Natural killer cell (primary cell): ENCODE data around the gene RXRA. TPM values are rescaled to one million over a fixed set of nuclear protein-coding genes. Genes with fewer than 3 reads are reported as not detected.
A peak's percentile ranks its signal among the peaks of the same experiment; 100 is the strongest.

ENCODE experiments used
- ATAC-seq, 3 donors: fragments of 150-1000 bp in 2 of 3; fragments of 200-7000 bp in 1 of 3; cut with Tn5 transposase; 1 replicate in 1 of 3; 2 replicates in 2 of 3; pipeline ENCODE4 v1.10.0; 2021; ENCODE audit warnings: mild to moderate bottlenecking in 2 of 3, moderate library complexity in 2 of 3
- DNase-seq, 2 donors: peaks; one replicate each; pipeline versions ENCODE4 v3.0.0 to v3.0.0-alpha.2; 2013 to 2021; ENCODE audit warnings: mixed read lengths in 1 of 2
- H3K27ac ChIP-seq: one replicate; pipeline ENCODE4 v1.5.1; 2013; ENCODE audit warnings: mild to moderate bottlenecking, low read length
- H3K27me3 ChIP-seq: one replicate; pipeline ENCODE4 v1.6.1; 2013; ENCODE audit warnings: low read length; ENCODE audit not compliant: control insufficient read depth, insufficient read depth
- H3K36me3 ChIP-seq: one replicate; pipeline ENCODE4 v1.6.1; 2013; ENCODE audit warnings: low read length; ENCODE audit not compliant: control insufficient read depth, insufficient read depth
- H3K4me1 ChIP-seq: one replicate; pipeline ENCODE4 v1.6.1; 2013; ENCODE audit warnings: low read length; ENCODE audit not compliant: control insufficient read depth, insufficient read depth
- H3K4me3 ChIP-seq: one replicate; pipeline ENCODE4 v1.5.1; 2013; ENCODE audit warnings: low read length
- H3K9me3 ChIP-seq: one replicate; pipeline ENCODE4 v1.6.1; 2013; ENCODE audit warnings: low read length; ENCODE audit not compliant: control insufficient read depth, insufficient read depth
- H3K27ac Mint-ChIP-seq, 2 donors: one replicate each; pipeline ENCODE4 v1.8.0; 2022; ENCODE audit warnings: mild to moderate bottlenecking in 2 of 2, mixed read lengths in 2 of 2, moderate library complexity in 1 of 2
- H3K27me3 Mint-ChIP-seq, 2 donors: one replicate each; pipeline ENCODE4 v1.8.0; 2022; ENCODE audit warnings: low read depth in 2 of 2, mixed read lengths in 2 of 2
- H3K36me3 Mint-ChIP-seq: one replicate; pipeline ENCODE4 v1.8.0; 2022; ENCODE audit warnings: mixed read lengths
- H3K4me1 Mint-ChIP-seq, 2 donors: one replicate each; pipeline ENCODE4 v1.8.0; 2022; ENCODE audit warnings: mixed read lengths in 2 of 2
- H3K4me3 Mint-ChIP-seq: one replicate; pipeline ENCODE4 v1.8.0; 2022; ENCODE audit warnings: mild to moderate bottlenecking, moderate library complexity, mixed read lengths
- H3K9me3 Mint-ChIP-seq, 2 donors: one replicate each; pipeline ENCODE4 v1.8.0; 2022; ENCODE audit warnings: mixed read lengths in 2 of 2
- CTCF ChIP-seq: fragments of 200-600 bp; IDR thresholded peaks from one replicate; pipeline ENCODE4 v1.8.0; 2022; ENCODE audit warnings: antibody characterized with exemption
- WGBS: methylation state at CpG from one replicate; pipeline ENCODE4 v1.1.7; 2013; ENCODE audit warnings: missing lambda C conversion rate; ENCODE audit not compliant: insufficient coverage; 5-methylcytosine and 5-hydroxymethylcytosine counted together
- intact Hi-C: fragments of 100-400 bp; cut with micrococcal nuclease; formaldehyde crosslinking; loops from one replicate; pipeline ENCODE4 v1.14.2; 2022
- total RNA-seq, 4 donors: library from RNA; stranded (reverse); fragments of 120-200 nt in 1 of 4; gene quantifications; one replicate each; pipeline versions ENCODE4 v1.2.3 to v1.2.4, GENCODE V29; 2013 to 2022

RXRA gene
- total RNA-seq, 3 donors from 2014 or later (not counting 1 experiment from before 2014, with no cell fraction given): 30.9 to 64.1 (median 42.2) TPM

GRCh38 chr9:134299883-134300282, 26.4 kb upstream of the RXRA start:
- Mint-ChIP-seq H3K27ac (peak overlapping the region; percentile 25 to 53), H3K36me3 (no peaks in the 10 kb centered on the region), H3K4me1 (peaks cover 15 to 32% of the 10 kb centered on the region in 2 donors), H3K9me3 (no peaks in the 10 kb centered on the region), H3K27me3 (peaks cover 8 to 16% of the 10 kb centered on the region in 2 donors), H3K4me3 (no peak overlapping the region)
- no peaks in the 10 kb centered on the region for H3K36me3 ChIP-seq
- peaks cover 10% of the 10 kb centered on the region for H3K27me3 ChIP-seq
- H3K9me3 ChIP-seq: no peaks in the 10 kb centered on the region
- WGBS: 92% methylated on average over 7 of the region's 7 CpGs
- intact Hi-C loops: loop anchor here (2.0 to 10.0 kb wide), 2 partner anchors 125 to 143 kb away; no protein-coding TSS in a partner anchor
- H3K4me3 ChIP-seq: no peak overlapping the region
- H3K4me1 ChIP-seq: peaks cover 37% of the 10 kb centered on the region
- DNase-seq (no peak), ATAC-seq (no peak)
- H3K27ac ChIP-seq: no peak overlapping the region
- TF ChIP-seq CTCF: no peak

- Mint-ChIP-seq H3K27me3 (peaks cover 0 to 9% of the 10 kb centered on the region in 2 donors), H3K36me3 (no peaks in the 10 kb centered on the region), H3K4me1 (peaks cover 6 to 19% of the 10 kb centered on the region in 2 donors), H3K4me3 (peak overlapping the region; percentile 49), H3K9me3 (no peaks in the 10 kb centered on the region), H3K27ac (peak overlapping the region; percentile 53 to 67)
- Histone ChIP-seq H3K27ac (peak overlapping the region; percentile 64), H3K36me3 (no peaks in the 10 kb centered on the region), H3K27me3 (peaks cover 10% of the 10 kb centered on the region), H3K4me1 (peaks cover 29% of the 10 kb centered on the region), H3K4me3 (no peak overlapping the region), H3K9me3 (no peaks in the 10 kb centered on the region)
- ATAC-seq: peak; percentile 91 to 97 (median 92)
- 55% methylated on average over 14 of the region's 15 CpGs for WGBS
- TF ChIP-seq CTCF: no peak
- intact Hi-C loops: loop anchor here (2.0 kb wide), 1 partner anchor 141 kb away; no protein-coding TSS in a partner anchor
- peak; percentile 57 to 77 for DNase-seq
These were observed 24.7 kb upstream of the RXRA start for GRCh38 chr9:134301387-134302129.

- intact Hi-C loops: no loop called here
- Histone ChIP-seq H3K36me3 (no peaks in the 10 kb centered on the region), H3K27me3 (peaks cover 10% of the 10 kb centered on the region), H3K4me1 (peaks cover 22% of the 10 kb centered on the region), H3K4me3 (no peak overlapping the region), H3K27ac (no peak overlapping the region), H3K9me3 (no peaks in the 10 kb centered on the region)
- no peaks in the 10 kb centered on the region for H3K9me3 Mint-ChIP-seq
- no peaks in the 10 kb centered on the region for H3K36me3 Mint-ChIP-seq
- H3K27ac Mint-ChIP-seq: peak overlapping the region; percentile 53 to 67
- no peak for DNase-seq
- TF ChIP-seq CTCF: no peak
- H3K27me3 Mint-ChIP-seq: peaks cover 0 to 8% of the 10 kb centered on the region in 2 donors
- H3K4me3 Mint-ChIP-seq: no peak overlapping the region
- 79% methylated on average over 6 of the region's 7 CpGs for WGBS
- no peak for ATAC-seq
- peaks cover 6 to 16% of the 10 kb centered on the region in 2 donors for H3K4me1 Mint-ChIP-seq
These were observed 24.0 kb upstream of the RXRA start for GRCh38 chr9:134302130-134302817.
